NCI-H82 treated with DMSO at 0.1 percent for 48 hours (cell line): ENCODE data around the gene MFAP3L.

Experiments
- DNase-seq: peaks from one replicate; lab custom pipeline; 2025; ENCODE audit not compliant: unreplicated experiment; lab: John Stamatoyannopoulos, UW

Gene MFAP3L

GRCh38 chr4:170025523-170026252, 507 bp downstream of the MFAP3L start:
- no peak for DNase-seq

DNA sequence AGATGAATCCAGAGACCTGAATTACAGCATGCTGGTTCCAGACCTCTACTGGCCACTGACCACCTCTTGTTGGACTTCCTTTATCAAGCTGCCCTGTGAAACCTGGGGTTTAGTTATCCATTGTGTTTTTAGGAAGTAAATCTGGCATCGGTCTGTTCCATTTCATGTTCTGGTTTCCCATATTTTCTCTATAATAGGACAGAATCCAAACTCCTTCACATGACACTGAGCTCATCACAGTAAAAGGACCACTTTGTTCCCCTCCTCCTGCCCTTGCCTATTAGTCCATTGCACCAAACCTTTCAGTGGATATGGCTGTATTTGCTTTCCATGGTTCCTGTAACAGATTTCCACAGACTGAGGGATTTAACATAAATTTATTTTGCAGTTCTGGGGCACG, 4.0 kb downstream of the MFAP3L start:
- no peak for DNase-seq

DNA sequence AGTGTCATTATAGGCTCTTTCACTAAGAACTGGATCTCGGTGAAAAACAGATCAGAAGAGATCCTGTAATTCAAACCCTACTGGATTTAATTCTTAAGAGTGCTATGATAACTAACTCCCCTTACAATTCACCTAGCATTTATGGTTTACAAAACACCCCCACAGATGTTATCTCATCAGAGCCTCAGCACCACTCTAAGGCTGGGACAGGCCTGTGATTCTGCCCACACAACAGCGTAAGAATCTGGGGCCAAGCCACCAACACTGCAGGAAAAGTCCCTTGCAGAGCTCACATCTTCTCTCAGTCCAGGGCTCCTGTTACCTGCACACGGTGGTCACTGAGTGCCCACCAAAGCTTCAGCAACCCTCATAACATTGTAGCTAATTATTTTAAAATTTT, 8.9 kb downstream of the MFAP3L start:
- no peak for DNase-seq

- DNase-seq = no peak
Observed at GRCh38 chr4:170015285-170015684, 10.9 kb downstream of the MFAP3L start.

GRCh38 chr4:170014359-170015011, 11.7 kb downstream of the MFAP3L start:
- DNase-seq = no peak

- no peak for DNase-seq
Observed at GRCh38 chr4:170012629-170012958, 13.6 kb downstream of the MFAP3L start.

- DNase-seq = no peak
Observed at GRCh38 chr4:170011921-170012628, 14.1 kb downstream of the MFAP3L start.

- peak; percentile 12 for DNase-seq
Observed at GRCh38 chr4:170009291-170009690, 16.9 kb downstream of the MFAP3L start.

- no peak for DNase-seq
Observed at GRCh38 chr4:170008801-170009200, 17.4 kb downstream of the MFAP3L start.

- no peak for DNase-seq
Observed at GRCh38 chr4:170008371-170008770, 17.8 kb downstream of the MFAP3L start.

GRCh38 chr4:170007113-170007512, 19.1 kb downstream of the MFAP3L start:
- DNase-seq = no peak

DNA sequence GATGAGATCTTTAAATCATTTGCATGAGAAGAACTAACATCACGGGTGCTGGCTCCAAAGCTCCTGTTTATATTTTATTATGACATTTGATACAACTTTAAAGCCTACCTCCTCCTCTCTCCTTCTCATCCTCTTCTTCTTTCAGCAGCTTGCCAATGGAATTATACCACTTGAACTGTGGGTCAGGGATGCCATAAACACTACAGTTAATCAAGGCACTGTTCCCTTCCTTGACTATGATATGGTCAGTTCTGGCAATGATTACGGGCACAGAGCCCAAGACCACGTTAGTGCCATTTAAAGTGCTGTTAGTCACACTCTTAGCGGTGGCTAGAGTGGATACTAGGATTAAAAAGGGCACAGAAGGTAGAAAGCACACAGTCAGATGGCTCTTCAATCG, 20.7 kb downstream of the MFAP3L start:
- DNase-seq = no peak

DNA sequence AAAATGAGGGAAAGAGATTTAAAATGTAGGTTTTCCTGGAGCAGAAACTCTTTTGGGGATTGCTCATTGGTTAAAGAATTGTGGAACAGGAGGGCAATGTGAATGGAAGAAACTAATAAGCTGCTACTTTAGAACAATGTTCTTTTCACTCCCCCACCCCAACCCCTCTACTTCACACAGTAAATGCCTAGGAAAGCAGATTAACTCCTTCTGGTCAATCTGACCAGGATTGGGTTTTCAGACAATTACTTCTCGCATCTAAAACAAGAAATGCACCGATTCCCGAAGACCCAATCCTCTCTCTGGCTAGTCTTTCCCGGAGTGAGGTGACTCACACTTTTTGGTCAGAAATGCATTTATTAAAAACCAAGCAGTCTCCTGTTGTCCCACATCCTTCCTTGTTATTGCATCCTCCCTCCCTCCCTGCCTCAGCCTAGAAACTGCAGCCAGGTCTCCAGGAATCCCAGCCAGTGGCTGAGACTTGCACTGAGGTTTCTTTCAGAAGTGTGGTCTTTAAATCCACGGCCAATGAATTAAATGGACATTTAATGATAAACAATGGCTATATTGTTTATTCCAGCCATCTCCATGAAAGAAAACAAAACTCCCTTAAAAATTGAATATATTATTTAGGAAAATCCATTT, 21.4 kb downstream of the MFAP3L start:
- DNase-seq = peak; percentile 25

GRCh38 chr4:170003071-170004070, 22.8 kb downstream of the MFAP3L start:
- no peak for DNase-seq

DNA sequence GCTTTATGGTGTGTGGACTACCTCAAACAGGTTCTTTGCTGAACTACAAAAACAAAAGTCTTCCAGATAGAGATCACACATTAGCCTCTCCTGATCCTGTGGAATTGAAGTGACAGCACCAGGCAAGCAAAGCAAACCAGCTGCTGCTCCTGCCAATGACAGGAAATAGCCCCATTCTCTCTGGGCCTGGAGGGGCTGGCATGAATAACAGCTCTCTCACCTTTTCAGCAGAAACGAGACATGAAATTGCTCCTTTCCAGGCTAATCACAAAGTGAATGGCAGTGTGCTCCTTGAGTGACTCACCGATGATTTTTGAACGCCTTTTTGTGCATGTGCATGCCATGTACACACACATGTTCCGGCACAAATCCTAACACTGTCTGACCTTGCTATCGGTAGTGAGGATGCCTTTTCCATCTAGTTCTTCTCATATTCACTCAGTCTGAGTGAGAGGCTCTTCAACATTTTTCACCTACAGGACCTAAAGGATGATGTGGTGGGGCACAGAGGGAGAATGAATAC, 24.4 kb downstream of the MFAP3L start:
- no peak for DNase-seq

GRCh38 chr4:170001011-170001744, 25.0 kb downstream of the MFAP3L start:
- no peak for DNase-seq

DNA sequence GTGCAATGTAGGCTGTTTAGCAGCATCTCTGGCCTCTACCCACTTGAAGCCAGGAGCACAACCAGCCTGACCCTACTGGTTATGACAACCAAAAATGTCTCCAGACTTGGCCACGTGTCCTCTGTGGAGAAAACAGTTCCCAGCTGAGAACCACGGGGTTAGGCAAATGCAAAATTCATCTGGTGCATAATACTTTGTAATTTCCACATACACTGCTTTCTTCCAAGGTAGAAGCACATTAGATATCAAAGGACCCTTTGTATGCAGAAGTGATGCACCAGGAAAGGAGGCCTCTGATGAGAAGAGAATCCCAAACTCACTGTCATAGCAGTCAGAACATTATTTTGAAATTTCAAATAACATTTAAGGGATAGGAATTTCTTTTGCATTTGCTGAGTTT, 26.3 kb downstream of the MFAP3L start:
- DNase-seq = no peak

GRCh38 chr4:169998981-169999380, 27.2 kb downstream of the MFAP3L start:
- peak; percentile 65 for DNase-seq

- no peak for DNase-seq
Observed at GRCh38 chr4:169996379-169997240, 29.6 kb downstream of the MFAP3L start.
